Gastrocnemius medialis (tissue), 4 donors: ENCODE data around the gene ZNF569.

Experiments used
- CTCF ChIP-seq, 5 experiments: fragments of 450-650 bp in 3 of 5; fragments of 200-600 bp in 2 of 5; sonication (generic) in 2 of 5; IDR thresholded peaks in 4 of 5; conservative IDR thresholded peaks in 1 of 5; 1 replicate in 4 of 5; 2 replicates in 1 of 5; pipeline ENCODE4 v1.5.1; 2016 to 2019; ENCODE audit warnings: antibody characterized with exemption in 5 of 5, mild to moderate bottlenecking in 3 of 5, moderate library complexity in 3 of 5
- POLR2A ChIP-seq, 2 donors: fragments of 450-650 bp; IDR thresholded peaks; one replicate each; pipeline ENCODE4 v1.6.1; 2017; ENCODE audit warnings: antibody characterized with exemption in 2 of 2, mild to moderate bottlenecking in 2 of 2, moderate library complexity in 2 of 2

- TF ChIP-seq CTCF (IDR thresholded peaks at IDR 0.05 in 4 of 5, conservative IDR thresholded peaks at IDR 0.05 in 1 of 5) (peak in 1 of 5 experiments; percentile 16), POLR2A (IDR thresholded peaks at IDR 0.05) (peak; percentile 20 to 28)
Observed at GRCh38 chr19:37466798-37467607, at the start of gene ZNF569.
